SK-N-MC (cell line): Measurements from ENCODE around the gene SPATS2L.

Source experiments
- DNase-seq: peaks from one replicate; pipeline ENCODE4 v3.0.0-alpha.2; 2011; ENCODE audit warnings: low read depth, low spot score
- H3K27ac ChIP-seq: fragments of 200-600 bp; sonication (generic); 2 replicates; pipeline ENCODE4 v1.5.1; 2016; ENCODE audit warnings: mixed run types
- H3K36me3 ChIP-seq: fragments of 200-600 bp; sonication (generic); 2 replicates; pipeline ENCODE4 v1.6.1; 2017; ENCODE audit warnings: antibody characterized with exemption, low read length, mixed read lengths; ENCODE audit not compliant: insufficient read depth
- H3K4me3 ChIP-seq: fragments of 200-600 bp; sonication (generic); 2 replicates; pipeline ENCODE4 v1.5.1; 2016
- H3K9ac ChIP-seq: fragments of 200-600 bp; sonication (generic); 2 replicates; pipeline ENCODE4 v1.8.0; 2017; ENCODE audit warnings: mixed run types, mixed read lengths; ENCODE audit not compliant: insufficient read length
- H3K9me3 ChIP-seq: fragments of 200-600 bp; sonication (generic); 2 replicates; pipeline ENCODE4 v1.6.1; 2017; ENCODE audit warnings: low read depth, mild to moderate bottlenecking, antibody characterized with exemption, low read length, moderate library complexity, mixed read lengths
- EZH2 ChIP-seq: fragments of 200-600 bp; sonication (generic); IDR thresholded peaks from one replicate; pipeline ENCODE4 v1.6.1; 2017; ENCODE audit warnings: antibody characterized with exemption
- FOXP2 ChIP-seq: optimal IDR thresholded peaks from 2 replicates; pipeline ENCODE3; 2011; ENCODE audit warnings: mild to moderate bottlenecking, moderate library complexity; ENCODE audit not compliant: insufficient read depth; ENCODE audit errors: extremely low read length, control extremely low read depth
- POLR2AphosphoS5 ChIP-seq: IDR thresholded peaks from 2 replicates; pipeline ENCODE4 v1.6.1; 2012; ENCODE audit warnings: mild to moderate bottlenecking, low read depth, low read length, borderline replicate concordance

Gene SPATS2L, protein sequence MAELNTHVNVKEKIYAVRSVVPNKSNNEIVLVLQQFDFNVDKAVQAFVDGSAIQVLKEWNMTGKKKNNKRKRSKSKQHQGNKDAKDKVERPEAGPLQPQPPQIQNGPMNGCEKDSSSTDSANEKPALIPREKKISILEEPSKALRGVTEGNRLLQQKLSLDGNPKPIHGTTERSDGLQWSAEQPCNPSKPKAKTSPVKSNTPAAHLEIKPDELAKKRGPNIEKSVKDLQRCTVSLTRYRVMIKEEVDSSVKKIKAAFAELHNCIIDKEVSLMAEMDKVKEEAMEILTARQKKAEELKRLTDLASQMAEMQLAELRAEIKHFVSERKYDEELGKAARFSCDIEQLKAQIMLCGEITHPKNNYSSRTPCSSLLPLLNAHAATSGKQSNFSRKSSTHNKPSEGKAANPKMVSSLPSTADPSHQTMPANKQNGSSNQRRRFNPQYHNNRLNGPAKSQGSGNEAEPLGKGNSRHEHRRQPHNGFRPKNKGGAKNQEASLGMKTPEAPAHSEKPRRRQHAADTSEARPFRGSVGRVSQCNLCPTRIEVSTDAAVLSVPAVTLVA

DNA sequence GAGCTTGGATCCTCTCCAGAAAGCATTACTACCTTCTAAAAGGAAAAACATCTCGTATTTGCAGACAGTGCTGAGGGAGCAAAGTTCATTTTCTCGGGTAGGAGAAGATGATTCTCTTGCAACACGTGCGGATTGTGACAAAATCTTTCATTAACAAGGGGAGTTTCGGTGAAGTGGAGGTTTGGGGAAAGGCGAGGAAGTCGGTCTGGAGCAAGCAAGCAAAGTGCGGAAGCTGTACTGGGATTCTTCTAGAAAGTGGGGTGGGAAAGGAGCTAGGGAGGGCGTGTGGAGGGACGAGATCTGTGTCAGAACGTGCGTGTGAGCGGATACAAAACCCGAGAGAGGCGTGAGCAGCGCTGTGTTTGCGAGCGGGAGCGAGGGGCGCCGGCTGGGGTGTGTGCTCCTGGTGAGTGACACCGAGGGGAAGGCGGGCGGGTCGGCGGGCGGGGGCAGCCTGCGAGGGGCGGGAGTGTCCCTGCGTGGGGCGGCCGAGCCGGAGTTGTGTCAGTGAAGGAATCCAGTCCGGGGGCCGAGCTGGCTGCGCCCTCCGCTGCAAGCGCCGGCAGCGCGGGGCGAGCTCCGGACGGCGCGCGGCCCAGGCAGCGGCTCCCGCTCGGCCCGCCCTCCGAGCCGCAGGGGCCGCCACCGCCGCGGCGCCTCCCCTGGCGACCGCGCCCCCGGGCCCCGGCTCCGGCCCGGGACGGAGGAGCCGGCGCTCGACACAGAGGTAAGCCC lies at the start of gene SPATS2L:
TSS of gene SPATS2L (plus strand) at position 498 of the 735 bp plus-strand sequence. CDS start 82,552 bp downstream, outside the sequence.
- DNase-seq: no peak
- Histone ChIP-seq H3K4me3 (peak within 1 kb of the TSS; percentile 84), H3K27ac (no peak within 1 kb of the TSS), H3K9me3 (no peaks in the 10 kb centered on the region), H3K9ac (peak within 1 kb of the TSS; percentile 70), H3K36me3 (no peaks in the 10 kb centered on the region)
- no peak for TF ChIP-seq EZH2
- peak; percentile 71 for TF ChIP-seq POLR2AphosphoS5
- TF ChIP-seq FOXP2: no peak

DNA sequence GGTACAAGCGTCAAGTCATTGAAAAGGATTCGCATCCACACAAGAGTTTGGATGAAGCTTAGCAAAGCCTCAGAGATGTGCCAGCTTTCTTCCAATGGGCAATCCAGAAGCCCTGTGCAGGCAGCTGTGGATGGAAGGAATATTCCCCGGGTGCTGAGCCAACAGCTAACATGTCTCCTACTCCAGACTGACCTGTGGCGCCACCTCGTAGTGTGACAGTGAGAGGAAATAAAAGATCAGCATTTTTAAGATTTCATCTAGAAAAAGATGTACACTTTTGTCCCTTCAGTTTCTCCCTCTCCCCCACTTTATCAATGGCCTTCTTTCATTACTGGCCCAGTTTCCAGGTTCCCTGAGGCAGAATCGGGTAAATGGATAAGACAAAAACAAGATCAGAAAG lies 48.9 kb upstream of the SPATS2L start:
- Histone ChIP-seq H3K9ac (no peak overlapping the region), H3K9me3 (no peaks in the 10 kb centered on the region), H3K4me3 (no peak overlapping the region), H3K27ac (no peak overlapping the region), H3K36me3 (no peaks in the 10 kb centered on the region)
- DNase-seq: no peak
- TF ChIP-seq POLR2AphosphoS5: no peak
- TF ChIP-seq FOXP2: no peak
- no peak for TF ChIP-seq EZH2

DNA sequence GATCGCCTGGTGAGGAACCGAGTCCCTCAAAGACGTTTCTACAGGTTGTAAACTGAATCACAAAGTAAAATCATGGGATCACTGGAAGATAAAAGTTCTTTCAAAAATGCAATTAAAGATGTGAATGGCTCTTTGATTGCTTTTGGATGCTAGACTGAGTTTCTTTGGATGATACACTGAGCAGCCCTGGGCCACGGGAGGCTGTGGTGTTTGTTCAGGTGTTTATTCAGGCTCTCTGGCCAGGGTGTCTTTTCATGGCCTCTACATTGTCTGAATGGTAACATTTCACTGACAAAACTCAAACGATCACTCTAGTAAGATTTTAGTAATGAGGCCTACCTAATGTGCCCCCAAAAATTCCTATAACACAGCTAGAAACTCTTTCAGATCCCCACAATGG lies 48.4 kb upstream of the SPATS2L start:
- Histone ChIP-seq H3K36me3 (no peaks in the 10 kb centered on the region), H3K9me3 (no peaks in the 10 kb centered on the region), H3K27ac (no peak overlapping the region), H3K9ac (no peak overlapping the region), H3K4me3 (no peak overlapping the region)
- TF ChIP-seq EZH2: no peak
- no peak for TF ChIP-seq POLR2AphosphoS5
- no peak for TF ChIP-seq FOXP2
- no peak for DNase-seq

DNA sequence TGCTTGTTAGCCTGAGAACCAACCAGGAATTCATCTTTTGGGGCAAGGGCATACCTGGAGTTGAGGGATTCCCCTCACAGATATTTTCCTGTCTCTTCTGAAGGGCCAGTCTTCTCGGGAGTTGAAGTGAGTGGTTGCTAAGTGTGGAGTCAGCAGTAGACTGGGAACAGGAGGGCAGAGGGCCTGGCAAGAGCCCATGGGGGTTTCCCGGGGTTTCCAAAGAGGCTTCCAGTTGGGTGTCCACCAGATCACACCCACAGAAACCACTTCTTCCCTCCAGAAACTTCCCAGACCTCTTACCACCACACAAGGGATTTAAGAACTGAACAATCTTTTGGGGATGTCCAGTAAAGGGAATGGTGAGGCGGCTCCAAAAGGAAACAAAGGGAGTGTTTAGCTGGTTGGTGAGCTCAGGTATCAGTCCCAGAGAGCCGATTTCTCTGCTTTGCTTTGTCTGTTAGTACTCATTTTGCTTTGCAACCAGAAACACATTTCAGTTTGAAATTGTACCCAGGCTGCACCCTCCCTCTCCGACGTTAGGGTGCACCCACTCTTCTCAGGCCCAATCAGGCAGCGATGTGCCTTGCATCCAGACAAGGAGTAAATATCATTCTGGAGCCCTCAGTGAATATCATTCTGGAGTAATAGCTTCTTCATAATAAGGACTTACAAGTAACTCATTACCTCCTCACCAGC lies 47.5 kb upstream of the SPATS2L start:
- no peak overlapping the region for H3K4me3 ChIP-seq
- no peak for DNase-seq

DNA sequence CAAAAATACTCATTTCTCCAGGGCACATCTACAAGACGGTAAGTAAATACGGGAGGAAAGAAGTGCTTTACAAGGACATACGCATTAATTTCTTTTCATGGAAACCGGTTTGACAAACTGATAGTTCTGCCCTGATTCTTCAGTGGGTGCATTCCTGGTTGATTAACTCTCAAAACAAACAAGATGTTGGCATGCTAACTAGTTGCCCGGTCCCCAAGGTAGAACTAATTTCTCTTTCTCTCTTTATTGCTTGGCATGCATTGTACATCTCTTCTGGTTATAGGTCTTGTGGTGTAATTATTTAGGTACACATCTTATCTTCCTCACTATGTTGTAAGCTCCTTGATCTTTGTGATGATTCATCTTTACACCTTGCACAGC lies 46.9 kb upstream of the SPATS2L start:
- H3K36me3 ChIP-seq: no peaks in the 10 kb centered on the region
- H3K9ac ChIP-seq: no peak overlapping the region
- no peak for DNase-seq
- H3K9me3 ChIP-seq: no peaks in the 10 kb centered on the region
- no peak overlapping the region for H3K27ac ChIP-seq
- TF ChIP-seq FOXP2: no peak
- no peak for TF ChIP-seq EZH2
- TF ChIP-seq POLR2AphosphoS5: no peak
- no peak overlapping the region for H3K4me3 ChIP-seq

More for the DNA sequence above, 47.5 kb upstream of the SPATS2L start:
- Histone ChIP-seq H3K9ac (no peak overlapping the region), H3K9me3 (no peaks in the 10 kb centered on the region), H3K36me3 (no peaks in the 10 kb centered on the region), H3K27ac (no peak overlapping the region)
- TF ChIP-seq EZH2 (no peak), POLR2AphosphoS5 (no peak), FOXP2 (no peak)

DNA sequence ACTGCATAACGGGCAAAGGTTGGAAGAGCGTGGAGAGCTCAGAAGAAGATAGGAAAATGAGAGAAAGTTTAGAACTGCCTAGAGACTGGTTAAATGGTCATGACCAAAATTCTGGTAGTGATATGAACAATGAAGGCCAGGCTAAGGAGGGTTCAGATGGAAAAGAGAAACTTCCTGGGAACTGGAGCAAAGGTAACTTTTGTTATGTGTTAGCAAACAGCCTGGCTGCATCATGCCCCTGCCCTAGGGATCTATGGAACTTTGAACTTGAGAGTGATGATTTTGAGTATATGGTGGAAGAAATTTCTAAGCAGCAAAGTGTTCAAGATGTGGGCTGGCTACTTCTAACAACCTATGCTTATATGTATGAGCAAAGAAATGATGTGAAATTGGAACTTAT lies 44.4 kb upstream of the SPATS2L start:
- no peak overlapping the region for H3K4me3 ChIP-seq
- H3K27ac ChIP-seq: no peak overlapping the region
- DNase-seq: no peak
- no peak for TF ChIP-seq POLR2AphosphoS5
- TF ChIP-seq EZH2: no peak
- no peak for TF ChIP-seq FOXP2
- H3K36me3 ChIP-seq: no peaks in the 10 kb centered on the region
- no peak overlapping the region for H3K9ac ChIP-seq
- no peaks in the 10 kb centered on the region for H3K9me3 ChIP-seq

DNA sequence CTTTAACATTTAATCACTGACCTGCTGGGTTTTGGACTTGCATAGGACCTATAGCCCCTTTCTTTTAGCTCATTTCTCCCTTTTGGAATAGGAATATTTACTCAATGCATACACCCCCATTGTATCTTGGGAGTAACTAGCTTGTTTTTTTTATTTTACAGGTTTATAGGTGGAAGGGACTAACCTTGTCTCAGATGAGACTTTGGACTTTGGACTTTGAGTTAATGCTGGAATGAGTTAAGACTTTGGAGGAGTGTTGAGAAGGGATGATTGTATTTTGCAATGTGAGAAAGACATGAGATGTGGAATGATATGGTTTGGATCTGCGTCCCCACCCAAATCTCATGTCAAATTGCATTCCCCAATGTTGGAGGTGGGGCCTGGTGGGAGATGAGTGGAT lies 43.2 kb upstream of the SPATS2L start:
- Histone ChIP-seq H3K36me3 (no peaks in the 10 kb centered on the region), H3K9me3 (no peaks in the 10 kb centered on the region), H3K9ac (no peak overlapping the region), H3K4me3 (no peak overlapping the region), H3K27ac (no peak overlapping the region)
- DNase-seq: no peak
- TF ChIP-seq FOXP2 (no peak), EZH2 (no peak), POLR2AphosphoS5 (no peak)

DNA sequence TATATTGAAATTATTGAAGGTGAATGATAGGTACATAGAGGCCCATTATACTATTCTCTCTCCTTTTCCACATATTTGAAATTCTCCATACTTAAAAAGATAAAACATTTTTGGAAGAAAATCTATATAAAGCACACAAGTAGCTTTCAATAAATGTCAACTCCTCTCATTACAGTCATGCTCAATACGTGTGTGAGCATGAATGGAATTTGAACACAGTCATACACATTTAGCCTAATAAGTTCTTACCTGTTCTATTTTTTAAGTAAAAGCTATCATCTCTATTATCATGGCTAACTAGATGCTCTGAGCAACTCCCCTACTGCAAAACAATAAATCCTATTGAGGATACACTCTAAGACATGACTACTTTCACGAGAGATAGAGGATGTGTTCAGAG lies 41.9 kb upstream of the SPATS2L start:
- TF ChIP-seq POLR2AphosphoS5 (no peak), EZH2 (no peak), FOXP2 (no peak)
- Histone ChIP-seq H3K27ac (no peak overlapping the region), H3K4me3 (no peak overlapping the region), H3K36me3 (no peaks in the 10 kb centered on the region), H3K9me3 (no peaks in the 10 kb centered on the region), H3K9ac (no peak overlapping the region)
- no peak for DNase-seq
